ENCODE measurements around the gene FOXA2.
"Not testable (repeated sequence)": the region's sequence is repeated elsewhere in the genome, so short reads cannot be mapped to it uniquely, and the experiment has no call there.

Gene FOXA2

DNA sequence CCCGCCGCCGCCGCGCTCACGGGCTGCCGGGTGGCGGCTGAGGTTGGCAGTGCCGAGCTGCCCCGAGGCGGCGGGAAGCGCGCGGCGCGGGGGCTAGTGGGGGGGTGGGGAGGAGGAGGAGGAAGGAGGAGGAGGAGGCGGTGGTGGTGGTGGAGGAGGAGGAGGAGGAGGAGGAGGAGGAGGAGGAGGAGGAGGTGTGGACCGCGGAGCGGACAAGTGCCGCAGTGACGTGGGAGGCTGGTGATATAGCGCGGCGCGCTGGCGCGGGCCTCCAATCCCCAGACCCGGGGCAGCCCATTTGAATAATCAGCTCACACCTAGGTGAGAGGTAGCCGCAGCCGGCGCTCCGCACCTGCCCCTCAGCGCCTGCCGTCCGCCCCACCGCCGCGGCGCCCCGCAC, at the start of gene FOXA2:
FOXA2 (minus strand) TSS at position 51 of the 400 bp plus-strand sequence. CDS start 294 bp downstream, outside the sequence.
- peak; percentile 100 for DNase-seq

DNA sequence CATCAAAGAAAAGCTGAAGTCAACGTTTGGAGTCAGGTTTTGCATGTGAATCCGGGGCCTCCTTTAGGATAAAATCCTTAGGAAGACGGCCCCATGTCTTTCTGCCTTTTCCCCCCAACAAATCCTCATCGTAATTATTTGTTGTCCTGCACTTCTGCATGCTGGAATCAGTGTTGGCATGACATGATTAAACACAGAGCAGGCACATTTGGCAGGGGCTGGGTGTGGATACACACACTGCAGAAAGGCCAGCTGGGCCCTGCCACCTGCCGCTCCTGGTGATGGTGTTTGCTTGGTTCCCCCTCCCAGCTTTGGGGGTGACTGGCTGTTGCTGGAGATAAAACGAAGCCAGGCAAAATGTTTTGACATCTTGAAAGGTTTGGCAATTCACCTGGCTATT, 46.3 kb upstream of the FOXA2 start:
- peak; percentile 95 for DNase-seq

GRCh38 chr20:22629927-22630326, 45.6 kb upstream of the FOXA2 start:
- peak; percentile 63 for DNase-seq

- DNase-seq = peak; percentile 54
These were observed 45.1 kb upstream of the FOXA2 start for GRCh38 chr20:22629447-22629846.

DNA sequence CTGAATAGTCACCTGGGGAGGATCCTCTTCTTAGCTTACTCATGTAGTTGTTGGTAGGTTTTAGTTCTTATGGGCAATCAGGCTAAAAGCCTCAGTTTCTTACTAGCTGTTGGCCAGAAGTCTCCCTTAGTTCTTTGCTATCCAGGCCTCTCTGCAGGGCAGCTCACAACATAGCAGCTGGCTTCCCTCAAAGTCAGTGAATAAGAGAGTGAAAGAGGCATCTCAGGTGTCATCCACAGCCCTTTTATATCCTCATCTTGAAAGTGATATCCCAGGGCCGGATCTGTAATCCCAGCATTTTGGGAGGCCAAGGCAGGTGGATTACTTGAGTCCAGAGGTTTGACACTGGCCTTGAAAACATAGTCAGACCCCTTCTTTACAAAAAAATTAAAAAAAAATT, 42.1 kb upstream of the FOXA2 start:
- peak; percentile 15 for DNase-seq

DNA sequence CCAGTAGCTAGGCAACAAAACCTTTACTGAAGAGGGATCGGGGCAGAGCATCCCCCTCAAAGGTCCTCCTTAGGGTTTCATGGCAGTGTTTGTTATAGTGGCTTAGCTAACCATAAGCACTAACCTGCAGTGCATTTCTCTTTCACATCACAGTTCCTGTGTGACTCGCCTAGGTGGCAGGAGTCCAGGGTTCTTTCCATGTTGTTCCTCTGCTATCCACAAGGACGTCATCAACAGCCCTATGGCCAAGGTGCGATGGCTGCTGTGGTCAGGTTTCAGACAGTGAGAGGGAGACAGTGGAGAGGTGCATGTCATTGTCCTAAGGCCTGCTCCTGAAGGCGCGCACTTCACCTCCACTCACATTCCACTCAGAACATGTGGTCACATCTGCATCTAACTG, 38.8 kb upstream of the FOXA2 start:
- peak; percentile 37 for DNase-seq

DNA sequence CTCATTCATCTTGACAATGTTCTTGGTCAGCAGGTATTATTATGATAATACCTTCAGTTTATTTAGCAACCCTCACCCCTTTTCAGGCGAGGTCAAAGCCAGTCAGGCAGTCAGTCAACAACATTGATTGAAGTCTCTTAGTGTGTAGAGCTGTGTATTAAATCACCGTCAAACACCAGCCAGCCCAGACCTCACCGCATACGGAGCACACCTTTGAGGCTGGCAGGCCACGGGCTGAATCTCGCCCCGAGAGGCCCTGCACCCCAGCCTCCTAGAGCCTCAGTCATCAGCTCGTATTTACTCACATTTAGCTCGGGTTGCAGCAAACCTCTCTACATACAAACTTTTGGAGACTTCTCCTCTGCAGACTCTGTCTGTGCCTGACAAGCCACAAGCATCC, 36.0 kb upstream of the FOXA2 start:
- DNase-seq = no peak

GRCh38 chr20:22619806-22620205, 35.4 kb upstream of the FOXA2 start:
- DNase-seq = no peak

DNA sequence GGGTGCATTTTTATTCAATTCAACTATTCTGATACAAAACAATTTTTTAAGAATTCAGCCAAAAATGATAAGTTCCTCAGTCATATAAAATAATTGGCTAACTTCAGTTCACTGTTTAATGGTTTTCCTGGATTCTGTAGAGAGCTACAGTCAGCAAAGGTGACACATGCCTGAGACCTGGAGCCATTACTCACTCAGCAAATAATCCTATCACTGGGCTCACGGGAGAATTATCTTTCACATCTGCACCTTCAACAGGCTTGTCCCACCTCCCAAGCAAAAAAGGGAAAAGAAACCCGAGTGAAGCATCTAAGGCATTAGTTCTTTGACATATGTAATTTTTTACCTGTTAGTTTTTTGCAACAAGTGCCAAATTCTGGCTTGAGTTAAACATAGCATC, 34.9 kb upstream of the FOXA2 start:
- DNase-seq = peak; percentile 48

GRCh38 chr20:22617160-22617559, 32.8 kb upstream of the FOXA2 start:
- peak; percentile 17 for DNase-seq

DNA sequence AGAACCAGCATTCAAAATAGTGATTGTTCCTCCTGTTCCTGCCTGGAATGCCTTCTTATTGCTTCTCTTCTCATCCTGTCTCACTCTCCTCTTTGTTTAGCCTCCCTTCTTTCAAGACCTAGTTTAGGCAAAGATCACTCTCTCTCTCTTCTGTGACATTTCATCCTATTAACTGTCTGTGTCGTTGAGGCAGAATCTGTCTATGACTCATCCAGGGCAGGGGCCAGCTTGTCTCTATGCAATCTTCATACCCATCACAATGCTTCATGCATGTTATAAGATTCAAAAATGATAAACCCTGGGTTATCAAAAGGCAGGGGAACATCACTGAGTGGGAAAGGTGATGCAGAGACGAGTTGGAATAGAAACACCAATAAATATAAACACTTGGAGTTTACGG, 32.2 kb upstream of the FOXA2 start:
- DNase-seq = no peak

GRCh38 chr20:22615425-22615824, 31.1 kb upstream of the FOXA2 start:
- DNase-seq = no peak

DNA sequence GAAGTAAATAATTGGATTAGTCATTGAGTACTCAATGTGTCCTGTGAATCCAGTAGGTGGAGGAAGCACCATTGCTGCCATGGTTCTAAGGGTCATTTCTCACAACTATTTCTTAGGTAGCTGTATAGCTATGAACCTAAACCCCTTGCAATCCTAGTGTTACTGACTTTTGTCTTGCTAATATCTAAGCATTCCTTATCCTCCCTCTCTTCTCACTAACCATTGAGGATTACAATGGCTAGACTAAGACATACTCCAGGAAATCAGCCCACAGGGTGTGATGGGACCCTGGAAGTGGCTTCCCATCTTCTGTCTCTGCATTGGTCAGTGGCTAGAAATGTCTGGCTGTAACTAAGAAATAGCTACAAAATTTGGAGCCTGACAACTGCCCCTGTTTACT, 27.3 kb upstream of the FOXA2 start:
- DNase-seq = no peak

GRCh38 chr20:22607695-22608094, 23.3 kb upstream of the FOXA2 start:
- no peak for DNase-seq

DNA sequence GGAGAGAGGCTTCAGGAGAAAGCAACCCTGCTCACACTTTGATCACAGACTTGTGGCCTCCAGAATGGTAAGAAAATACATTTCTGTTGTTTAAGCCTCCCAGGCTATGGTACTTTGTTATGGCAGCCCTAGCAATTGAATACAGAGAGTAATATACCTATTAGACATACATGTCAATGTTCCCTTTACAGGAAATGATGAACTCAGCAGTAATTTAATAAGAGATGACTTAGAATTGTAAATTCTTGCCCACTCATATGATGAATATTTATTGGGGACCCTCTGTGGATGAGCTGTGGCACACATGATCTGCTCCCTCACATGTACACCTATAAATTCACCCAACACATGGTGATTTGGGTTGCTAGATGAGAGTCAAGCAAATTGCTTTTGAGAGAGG, 20.4 kb upstream of the FOXA2 start:
- no peak for DNase-seq

DNA sequence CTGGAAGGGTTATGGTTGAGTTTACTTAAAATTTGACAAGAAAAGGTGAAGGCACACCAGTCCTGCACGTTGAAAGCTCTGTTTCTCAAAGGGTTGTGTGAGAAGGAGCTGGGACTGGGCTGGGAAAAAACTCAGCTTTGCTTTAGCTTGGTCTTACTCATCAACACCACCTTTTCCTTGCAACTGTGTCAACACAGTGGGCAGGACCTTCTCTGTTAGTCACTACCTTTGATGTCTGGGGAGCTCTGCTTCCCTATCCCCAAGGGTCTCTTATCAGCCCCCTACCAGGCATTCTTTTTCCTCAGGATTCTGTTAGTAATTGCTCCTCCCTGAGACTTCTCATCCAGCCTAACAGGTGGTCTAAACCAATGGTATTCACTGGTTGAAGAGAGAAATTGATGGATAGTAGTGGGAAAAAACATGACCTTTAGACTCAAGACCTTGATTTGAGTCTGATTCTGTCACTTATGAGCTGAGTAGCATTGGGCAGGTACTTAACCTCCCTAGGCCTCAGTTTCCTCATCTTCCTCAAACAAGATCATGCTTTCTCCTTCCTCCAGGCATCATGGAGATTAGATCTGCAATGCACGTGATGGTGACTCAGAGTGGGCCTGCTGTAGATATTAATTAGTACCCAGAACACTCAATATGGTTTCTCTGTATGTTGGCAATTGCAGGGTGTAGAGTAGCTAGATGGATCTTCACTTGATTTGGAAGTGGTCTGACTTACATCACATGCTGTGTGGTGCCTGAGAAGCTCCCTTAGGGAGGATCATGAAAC, 17.2 kb upstream of the FOXA2 start:
- peak; percentile 76 for DNase-seq

GRCh38 chr20:22599258-22599657, 14.9 kb upstream of the FOXA2 start:
- DNase-seq = not testable (repeated sequence)

GRCh38 chr20:22597303-22597702, 12.9 kb upstream of the FOXA2 start:
- DNase-seq = peak; percentile 40

DNA sequence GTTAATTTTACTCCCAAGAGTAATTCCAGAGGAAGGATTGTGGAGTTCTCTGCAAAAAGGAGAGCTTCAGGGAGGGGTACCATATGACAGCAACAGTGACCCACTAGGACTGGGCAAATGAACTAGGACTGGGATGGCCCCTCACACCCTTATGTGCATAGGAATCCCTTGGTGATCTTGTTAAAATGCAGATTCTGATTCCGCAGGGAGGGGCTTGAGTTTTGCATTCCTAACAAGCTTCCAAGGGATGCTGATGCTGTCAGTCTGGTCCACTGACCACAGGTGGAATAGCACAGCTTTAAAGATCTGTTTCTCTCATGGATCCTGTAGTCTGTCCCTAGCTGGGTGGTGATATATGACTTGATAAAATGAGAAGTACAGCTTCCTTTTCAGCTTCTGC, 6.3 kb upstream of the FOXA2 start:
- DNase-seq = no peak

GRCh38 chr20:22586645-22587310, 2.4 kb upstream of the FOXA2 start:
- DNase-seq = no peak

- no peak for DNase-seq
These were observed 1.6 kb upstream of the FOXA2 start for GRCh38 chr20:22585786-22586493.

DNA sequence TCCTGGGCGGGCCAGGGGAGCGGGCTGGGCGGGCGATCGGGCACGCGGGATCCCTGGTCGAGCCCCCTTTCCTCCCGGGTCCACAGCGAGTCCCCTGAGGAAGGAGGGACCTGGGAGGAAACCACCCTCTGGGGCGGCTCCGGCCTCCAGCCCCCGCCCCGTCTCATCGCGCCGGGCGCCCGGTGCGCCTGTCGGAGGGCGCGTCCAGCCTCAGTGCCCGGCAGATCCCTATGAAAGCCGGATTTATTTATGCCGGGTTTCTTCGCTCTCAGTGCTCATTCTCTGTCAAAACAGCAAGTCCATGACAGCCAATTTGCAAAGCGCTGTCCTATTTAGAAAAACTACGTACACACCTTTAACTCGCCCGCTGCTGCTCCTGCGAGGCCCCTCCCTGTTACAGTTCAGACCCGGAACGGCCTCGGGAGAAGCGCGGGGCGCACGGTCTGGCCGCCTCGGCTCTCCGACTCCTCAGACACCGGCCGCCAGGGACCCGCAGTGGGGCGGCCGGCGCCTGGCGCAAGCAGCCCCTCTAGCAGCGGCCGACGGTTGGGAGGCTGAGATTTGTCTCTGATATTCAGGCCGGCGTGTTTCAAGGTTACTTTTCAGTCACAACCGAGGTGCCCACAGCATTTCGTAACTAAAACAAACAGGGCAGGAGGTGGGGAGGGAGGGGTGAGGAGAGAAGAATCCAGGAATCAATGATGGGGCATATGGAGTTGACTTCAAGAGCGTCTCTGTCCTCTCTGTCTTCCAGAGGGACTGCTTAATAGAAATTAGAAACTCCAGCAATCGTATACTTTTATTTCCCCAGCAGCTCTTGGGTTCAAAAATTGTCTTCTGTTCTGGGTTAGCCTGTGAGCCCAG, 782 bp upstream of the FOXA2 start:
- peak; percentile 90 for DNase-seq
